HG03196 (cell line): ENCODE measurements around the gene PPP1R37.
"Not testable (repeated sequence)": the region's sequence is repeated elsewhere in the genome, so short reads cannot be mapped to it uniquely, and the experiment has no call there.

Experiments
- ATAC-seq: cut with Tn5 transposase; IDR thresholded peaks from one replicate; pipeline ENCODE4 v1.9.1; 2021; ENCODE audit not compliant: unreplicated experiment

The PPP1R37 gene

DNA sequence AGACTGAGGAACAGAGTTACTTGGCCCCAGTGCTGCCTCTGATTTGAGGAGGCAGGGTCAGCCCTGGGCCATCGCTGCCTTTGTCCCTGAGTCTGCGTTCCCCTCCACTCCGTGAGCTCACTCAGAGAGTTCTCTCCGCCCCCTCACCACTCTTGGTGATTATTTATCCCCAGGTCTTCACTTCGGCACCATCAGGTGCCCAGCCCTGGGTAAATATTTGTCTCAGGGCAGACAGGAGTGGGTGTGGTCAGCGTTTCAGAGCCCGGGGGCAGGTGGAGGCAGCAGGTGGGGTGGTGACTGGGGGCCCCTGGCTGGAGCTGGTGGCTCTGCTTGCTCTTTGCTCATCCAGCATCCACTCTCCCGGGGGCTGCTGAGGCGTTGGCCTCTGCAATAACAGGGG lies 20.6 kb downstream of the PPP1R37 start:
- no peak for ATAC-seq

DNA sequence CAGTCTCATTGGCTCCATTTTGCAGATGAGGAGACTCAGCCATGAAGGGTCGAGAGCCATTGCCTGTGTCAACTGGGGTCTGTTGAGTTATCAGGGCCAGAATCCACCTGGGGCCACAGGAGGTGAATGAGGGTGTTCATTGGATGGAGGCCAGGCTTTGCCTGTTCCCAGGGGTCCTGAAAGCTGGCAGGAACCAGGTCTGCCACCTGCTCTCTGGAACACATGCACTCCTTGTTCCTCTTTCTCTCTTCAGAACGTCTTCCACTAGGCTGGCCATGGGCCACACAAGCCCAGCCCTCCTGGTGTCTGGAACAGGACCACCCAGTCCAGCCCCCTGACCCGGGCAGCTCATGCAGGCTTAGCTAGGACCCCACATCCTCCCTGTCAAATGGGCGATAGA lies 21.1 kb downstream of the PPP1R37 start:
- no peak for ATAC-seq

DNA sequence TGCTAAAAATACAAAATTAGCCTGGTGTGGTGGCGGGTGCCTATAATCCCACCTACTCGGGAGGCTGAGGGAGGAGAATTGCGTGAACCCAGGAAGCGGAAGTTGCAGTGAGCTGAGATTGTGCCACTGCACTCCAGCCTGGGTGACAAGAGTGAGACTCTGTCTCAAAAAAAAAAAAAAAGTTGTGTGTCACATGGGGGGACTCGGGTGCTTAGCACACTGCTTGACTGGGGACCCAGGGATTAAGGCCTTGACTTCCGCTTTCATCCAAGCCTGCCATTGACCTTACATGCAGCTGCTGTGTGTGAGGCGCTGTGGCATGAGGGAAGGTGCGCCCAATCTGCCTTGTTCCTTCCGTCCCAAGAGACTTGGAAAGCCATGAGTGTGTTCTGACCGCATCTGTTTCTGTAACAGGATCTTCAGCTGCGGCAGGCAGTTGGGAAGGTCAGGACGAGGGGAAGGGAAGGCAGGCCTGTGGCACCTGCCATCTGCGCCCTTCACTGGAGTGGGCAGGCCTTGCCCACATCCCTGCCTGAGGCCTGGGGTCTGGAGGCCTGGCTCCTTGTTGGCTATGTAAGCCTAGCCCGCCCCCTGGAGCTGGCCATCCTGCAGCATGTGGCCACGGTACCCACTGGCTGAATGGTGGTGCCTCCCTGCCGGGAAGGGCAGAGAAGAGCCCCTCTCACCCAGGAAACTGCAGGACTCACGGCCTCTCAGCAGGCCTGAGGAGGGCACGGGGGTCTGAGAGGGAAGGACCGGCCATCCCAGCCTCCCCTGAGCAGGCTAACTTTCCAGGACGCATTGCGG lies 23.0 kb downstream of the PPP1R37 start:
- no peak for ATAC-seq

DNA sequence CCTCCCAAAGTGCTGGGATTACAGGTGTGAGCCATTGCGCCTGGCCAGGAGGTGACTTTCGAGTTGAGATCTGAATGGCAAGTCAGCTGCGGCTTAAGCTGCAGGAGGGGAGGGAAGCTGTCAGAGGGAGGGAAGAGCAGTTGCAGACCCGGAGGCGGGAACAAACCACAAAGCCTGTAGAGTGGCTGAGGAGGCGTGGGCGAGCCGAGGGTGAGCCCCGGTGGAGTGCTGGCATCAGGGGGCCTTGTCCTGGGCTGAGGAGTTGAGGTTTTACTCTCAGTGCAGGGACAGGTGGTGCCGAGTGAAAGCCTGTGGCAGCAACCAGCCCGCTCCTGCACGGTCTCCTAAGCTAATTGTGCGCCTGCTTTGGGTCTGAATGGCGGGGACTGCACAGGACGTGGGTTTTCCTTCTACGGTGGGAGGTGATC lies 24.2 kb downstream of the PPP1R37 start:
- ATAC-seq, result no peak

DNA sequence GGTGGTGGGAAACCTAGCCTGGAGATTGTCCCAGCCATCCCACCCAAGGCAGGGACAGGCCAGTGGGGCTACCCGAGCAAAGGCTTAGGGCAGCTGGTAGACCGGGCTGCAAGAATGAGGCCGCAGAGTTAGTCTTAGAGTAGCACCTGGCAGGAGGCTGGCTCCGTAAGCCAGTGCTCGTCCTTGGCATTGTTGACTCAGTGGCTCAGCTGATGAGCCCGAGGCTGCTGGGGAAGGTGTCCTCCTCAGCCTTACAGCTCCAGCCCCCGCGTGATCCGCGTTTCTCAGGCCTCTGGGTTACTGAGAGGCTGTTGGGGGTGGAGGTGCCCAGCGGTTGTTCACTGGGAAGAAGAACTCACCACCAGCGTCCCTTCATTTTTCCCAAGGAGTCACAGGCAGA lies 24.7 kb downstream of the PPP1R37 start:
- ATAC-seq, result no peak

DNA sequence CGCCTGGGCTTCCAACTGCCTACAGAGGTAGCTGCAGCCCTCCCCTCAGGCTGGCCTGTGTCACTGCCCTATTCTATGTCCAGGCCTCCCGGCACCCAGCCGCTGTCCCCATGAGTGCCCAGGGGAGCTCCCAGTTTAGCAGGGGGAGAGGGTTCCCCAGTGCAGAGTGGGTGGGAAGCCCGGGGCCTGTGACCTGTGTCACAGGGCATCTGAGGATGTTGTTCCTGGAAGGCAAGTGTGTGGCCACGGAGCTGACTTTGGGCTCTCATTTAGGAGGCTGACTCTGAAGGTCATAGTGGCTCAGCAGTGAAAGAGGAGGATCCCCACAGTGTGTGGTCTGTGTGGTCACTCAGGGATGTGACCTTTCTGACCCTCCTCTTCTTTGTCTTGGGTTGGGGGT lies 25.1 kb downstream of the PPP1R37 start:
- no peak for ATAC-seq

DNA sequence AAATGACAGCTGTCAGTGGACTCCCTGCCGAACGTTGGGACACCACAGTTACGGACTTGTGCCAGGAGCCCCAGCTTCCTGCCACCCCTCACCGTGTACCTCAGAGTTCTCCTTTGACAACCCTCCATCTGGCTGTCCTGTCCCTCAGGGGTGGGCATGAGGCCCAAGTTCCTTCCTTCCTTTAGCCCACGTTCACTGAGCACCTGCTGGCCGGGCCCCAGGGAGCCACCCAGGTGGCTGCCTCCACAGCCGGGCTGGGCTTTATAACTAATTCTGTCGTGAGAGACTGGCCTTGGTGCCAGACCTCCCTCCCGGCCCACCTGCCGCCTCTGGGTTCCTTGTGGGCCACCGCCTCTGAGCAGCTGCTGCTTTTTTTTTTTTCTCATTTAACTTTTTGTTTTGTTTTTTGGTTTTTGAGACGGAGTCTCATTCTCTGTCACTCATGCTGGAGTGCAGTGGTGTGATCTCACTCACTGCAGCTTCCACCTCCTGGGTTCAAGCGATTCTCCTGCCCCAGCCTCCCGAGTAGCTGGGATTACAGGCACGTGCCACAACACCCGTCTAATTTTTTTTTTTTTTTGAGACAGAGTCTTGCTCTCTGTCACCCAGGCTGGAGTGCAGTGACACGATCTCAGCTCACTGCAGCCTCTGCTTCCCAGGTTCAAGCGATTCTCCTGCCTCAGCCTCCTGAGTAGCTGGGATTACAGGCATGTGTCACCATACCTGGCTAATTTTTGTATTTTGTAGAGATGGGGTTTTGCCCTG lies 25.8 kb downstream of the PPP1R37 start:
- ATAC-seq, result not testable (repeated sequence)

DNA sequence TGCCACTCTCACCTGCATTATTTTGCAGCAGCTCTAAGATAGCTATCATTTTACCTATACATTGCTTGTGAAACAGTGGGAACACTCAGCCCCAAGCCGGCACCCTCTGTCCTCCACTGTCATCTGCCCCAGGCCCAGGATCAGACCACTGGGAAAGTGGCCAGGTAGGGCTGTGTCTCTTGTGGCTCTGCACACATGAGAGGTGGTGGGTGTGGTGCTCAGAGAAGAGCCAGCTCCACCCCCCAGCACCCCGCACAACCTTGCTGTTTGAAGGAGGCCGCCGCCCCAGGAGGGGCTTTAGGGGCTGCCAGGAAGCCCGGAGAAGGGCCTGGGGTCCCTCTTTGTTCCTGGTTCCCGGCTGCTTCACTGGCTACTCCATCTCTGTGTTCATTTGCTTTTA lies 26.6 kb downstream of the PPP1R37 start:
- ATAC-seq, result no peak

DNA sequence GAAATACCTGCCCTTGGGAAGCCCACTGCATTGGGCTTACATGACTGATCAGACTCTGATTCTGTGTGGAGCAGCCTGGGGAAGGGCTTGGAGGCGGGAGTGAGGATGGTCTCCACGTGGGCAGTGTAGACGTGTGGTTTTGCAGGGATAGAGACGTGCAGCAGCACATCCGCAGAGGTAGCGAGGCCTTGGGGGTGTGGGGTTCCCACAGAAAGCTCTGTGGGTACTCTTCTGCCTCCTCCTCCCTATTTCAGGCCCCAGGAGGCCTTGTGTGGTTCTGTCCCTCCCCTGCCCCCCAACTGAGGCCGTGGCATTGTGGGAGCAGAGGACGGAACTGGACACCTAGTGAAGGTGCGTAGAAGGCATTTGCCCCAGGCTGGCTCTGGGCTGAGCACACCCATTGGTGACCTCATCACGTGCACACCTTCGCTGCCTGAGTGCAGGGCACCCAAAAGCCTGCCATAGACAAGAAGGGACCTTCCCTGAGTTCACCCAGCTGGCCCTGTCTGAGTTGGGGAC lies 28.9 kb downstream of the PPP1R37 start:
- no peak for ATAC-seq

DNA sequence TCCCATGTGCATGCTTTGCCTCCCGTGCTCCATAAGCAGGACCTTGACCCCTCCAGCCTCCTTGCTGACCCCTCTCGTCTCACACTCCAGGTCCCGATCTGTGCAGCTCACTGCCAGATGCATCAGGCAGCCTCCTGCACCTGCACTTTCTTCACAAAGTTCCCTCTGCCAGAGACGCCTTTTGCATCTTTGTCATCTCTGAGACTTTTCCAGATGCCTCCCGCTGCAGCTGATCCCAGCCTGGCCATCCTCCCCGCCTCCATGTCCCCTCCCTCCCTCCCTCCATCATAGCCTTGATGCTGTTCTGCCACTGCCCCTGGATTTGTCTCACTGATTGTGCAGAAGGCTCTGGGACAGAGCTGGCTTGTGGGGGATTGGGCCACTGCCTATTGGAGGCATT lies 29.9 kb downstream of the PPP1R37 start:
- no peak for ATAC-seq

DNA sequence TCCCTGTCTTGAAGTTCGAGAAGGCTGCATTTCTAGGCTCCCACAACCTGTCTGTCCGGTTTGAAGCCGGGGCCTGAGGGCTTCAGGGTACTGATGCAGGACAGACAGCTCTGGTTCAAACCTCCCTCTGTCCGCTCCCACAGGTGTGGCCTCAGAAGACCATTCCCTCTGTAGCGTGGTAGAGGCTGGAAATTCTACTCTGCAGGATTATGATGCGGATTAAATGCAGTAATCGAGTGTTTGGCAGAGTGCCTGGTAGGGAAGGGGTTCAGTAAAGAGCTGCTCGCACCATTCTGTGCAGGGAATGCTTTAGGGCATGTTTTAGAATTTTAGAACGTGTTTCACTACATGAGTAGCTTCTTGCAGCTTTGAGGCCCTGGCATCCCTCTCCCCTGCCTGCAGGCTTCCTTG lies 30.5 kb downstream of the PPP1R37 start:
- no peak for ATAC-seq

DNA sequence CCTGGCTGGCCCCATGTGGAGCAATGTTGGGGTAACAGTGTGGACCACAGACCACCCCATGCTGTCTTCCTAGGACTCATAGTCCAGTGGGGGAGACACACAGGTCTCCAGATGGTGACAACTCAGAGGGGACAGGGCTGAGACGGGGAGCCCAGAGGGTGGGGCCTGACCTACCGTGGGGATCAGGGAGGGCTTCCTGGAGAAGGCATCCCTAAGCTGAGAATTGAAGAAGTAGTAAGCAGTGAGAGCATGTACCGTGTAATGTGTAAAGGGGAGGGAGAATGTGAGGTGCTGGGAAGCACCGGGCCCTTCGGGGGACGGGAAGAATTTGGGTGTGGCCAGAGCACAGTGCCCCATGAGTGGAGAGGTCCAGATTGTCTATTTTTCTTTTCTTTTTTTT lies 31.0 kb downstream of the PPP1R37 start:
- ATAC-seq, result no peak

DNA sequence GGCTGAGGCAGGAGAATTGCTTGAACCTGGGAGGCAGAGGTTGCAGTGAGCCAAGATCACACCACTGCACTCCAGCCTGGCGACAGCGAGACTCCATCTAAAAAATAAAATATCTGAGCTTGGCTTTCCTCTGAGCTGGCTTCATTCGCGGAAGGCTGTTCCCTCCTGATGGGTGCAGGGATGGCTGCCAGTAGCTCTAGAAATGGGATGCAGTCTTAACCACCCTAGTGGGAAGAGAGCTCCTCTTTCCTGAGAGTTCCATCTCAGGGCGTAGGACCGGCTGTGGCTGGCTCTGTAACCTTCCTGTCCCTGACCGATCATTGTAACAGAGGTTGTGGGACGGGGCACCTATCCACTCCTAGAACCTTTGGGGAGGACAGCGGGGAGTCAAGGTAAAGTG lies 32.4 kb downstream of the PPP1R37 start:
- no peak for ATAC-seq

DNA sequence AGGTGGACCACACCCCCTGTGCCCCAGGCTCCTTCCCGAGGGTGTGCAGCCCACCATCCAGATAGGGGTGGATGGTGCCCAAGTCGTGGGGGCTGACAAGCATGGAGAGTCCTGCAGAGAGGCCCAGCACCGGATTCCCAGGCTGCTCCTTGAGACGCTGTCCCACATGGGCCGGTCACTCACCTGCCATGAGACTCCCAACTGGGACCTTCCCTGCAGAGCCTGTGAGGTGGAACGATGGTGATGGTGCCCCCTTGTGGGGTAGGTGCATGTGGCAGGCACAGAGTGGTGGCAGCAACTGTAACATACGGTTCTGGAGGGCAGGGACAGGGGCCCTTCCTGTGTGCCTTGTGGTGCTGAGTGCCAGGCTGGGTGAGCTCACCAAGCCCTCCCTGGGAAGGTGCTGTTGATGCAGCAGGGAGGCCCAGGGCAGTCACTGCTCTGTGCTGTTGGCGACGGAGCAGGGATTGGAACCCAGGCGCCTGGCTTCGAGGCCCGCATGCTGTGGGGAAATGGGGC lies 33.1 kb downstream of the PPP1R37 start:
- ATAC-seq, result no peak

DNA sequence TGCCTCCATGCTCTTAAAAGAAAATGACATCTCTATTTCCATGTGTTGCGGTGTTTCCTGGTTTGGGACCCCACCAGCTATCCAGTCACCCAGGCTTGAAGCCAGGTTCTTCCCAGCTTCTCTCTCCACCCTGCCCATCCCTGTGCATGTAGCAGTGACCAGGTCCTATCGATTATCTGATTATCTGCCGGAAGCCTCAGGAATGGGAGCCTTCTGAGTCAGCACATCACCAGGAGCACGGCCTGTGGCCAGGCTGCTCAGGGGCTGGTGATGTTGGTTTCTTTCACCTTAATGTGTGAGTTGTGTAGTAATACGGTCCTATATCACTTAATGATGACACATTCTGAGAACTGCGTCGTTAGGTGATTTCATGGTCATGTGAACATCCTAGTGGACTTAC lies 33.7 kb downstream of the PPP1R37 start:
- no peak for ATAC-seq

DNA sequence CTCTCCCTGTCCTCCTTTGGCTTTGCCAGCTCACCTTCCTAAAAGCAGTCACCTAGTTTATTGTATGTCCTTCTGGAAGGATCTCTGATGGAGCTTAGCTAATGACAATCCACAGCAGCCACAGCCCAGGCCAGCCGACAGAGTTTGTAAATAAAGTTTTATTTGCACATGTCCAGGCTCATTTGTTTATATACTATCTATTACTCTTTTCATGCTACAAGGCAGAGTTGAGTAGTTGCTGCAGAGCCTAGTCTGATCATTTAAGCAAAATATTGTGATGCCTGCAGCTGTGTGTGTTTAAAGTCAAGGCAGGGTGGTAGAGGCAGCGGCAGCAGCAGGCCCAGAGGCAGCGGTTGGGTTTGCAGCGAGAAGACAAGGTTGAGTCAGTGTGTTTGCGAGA lies 35.2 kb downstream of the PPP1R37 start:
- ATAC-seq, result no peak

DNA sequence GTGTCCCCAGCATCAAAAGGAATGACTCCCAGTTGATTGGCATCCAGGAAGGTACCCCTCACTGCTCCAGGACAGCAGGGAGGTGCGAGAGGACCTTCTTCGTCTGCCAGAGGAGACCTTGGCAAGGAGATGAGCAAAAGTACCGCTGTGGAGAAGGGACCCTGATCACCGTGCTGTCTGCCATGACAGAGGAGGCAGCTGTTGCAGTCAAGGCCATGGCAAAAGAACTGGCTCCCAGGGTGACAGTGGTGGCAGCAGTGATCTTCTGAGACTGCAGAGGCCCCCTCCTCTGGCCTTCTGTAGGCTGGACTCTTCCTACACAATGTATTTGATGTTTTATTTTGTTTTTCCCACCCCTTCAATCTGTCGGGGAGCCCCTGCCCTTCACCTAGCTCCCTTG lies 35.8 kb downstream of the PPP1R37 start:
- no peak for ATAC-seq

DNA sequence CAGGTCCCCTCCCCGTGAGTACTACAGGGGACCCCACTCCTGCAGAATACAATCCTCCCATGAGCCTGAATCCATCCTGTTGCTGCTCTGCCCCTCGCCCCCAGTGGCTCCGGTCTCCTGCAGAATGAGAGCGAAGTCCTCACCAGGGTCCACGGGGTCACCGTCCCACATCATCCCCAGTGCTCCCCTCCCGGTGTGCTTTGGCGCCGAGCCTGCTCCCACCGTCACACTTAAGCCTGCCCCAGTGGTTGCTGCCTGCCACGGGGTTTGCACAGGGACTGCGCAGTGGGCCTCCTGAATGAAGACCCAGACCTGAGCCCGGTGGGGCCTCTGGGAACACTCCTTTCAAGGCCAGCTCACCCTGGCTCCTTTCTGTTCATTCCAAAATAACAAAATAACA lies 37.3 kb downstream of the PPP1R37 start:
- no peak for ATAC-seq

DNA sequence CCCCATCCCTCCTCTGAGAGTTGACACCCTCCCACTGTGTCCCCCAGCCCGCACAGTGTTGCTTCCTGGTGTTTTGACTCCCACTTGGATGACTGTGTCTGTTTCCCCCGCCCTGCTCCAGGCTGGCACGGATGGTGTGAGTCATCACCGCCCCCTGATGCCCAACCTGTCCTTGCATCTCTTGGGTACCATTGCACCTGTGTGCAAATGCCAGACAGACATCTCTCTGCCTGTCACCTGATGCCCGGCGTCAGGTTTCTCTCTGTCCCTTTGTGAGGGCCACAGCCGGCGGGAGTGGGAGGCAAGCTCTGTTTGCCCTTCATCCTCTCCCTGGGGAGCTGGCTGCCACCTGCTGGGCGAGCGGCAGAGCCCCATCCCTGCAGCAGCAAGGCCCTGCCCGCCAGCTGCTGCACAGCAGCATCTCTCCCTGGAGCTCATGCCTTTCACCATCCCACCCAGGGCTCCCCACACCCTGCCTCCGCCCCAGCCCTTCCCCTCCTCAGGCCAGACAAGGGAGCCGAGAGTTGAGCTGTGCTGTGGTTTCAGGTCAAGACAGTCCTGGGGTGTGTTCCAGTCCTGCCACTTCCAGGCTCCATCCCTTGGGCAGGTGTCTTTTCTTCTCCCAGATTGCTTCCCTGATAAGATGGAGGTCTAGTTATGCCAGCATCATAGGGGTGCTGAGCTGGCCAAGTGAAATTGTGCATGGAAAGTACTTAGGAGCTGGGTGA lies 38.1 kb downstream of the PPP1R37 start:
- no peak for ATAC-seq

DNA sequence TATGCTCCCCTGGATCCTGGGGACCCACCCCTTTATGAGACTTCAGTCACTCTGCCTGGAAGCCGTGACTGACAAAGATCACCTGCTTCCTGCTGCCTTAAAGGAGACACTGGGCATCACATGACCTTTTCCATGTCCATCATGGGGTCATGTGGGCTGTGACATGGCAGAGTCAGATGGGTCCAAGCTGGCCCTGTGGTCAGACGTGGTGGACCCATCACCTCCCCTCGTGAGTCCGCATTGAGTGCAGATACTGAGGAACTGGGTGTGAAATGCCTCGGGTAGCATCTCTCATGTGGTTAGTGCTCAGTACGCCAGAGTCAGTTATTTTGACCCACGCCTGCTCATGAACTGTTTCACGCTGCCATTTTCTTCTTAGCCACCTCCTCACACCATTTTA lies 40.7 kb downstream of the PPP1R37 start:
- no peak for ATAC-seq

DNA sequence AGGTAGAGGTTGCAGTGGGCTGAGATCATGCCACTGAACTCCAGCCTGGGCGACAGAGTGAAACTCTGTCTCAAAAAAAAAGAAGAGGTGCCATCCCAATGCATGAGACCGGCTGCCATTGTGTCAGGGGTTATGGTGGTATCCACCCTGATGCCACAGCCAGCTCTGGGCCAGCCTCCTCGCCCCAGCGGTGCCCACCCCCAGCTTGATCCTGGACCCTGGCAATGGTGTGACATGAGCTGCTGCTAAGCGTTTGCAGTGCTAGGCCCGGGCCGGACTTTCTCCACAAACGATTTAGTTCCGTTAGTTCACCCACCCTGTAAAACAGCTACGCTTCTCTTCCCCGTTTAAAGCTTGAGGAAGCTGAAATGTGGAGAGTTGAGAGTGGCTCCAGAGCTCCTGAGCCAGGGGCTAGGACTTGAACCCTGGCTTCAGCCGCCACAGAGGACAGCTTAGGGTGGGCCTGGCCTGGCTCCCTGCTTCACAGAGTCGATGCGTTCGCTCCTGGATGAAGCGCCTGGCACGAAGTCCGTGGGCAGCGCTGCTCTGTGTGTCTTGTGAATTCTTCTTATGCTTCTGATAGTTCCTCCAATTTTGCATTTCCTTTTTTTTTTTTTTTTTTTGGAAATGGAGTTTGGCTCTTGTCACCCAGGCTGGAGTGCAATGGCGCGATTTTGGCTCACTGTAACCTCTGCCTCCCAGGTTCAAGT lies 42.4 kb downstream of the PPP1R37 start:
- no peak for ATAC-seq
